ENCODE measurements around the gene TEAD2.

TEAD2 gene

GRCh38 chr19:49407079-49407478, 44.9 kb upstream of the TEAD2 start:
- Mint-ChIP-seq H3K36me3 (ENCODE audit: low read depth) (no peaks in the 10 kb centered on the region), H3K27me3 (ENCODE audit: low read depth, poor library complexity) (peaks cover 15% of the 10 kb centered on the region), H3K4me3 (no peak overlapping the region), H3K9me3 (no peaks in the 10 kb centered on the region), H3K4me1 (peaks cover 86% of the 10 kb centered on the region), H3K27ac (no peak overlapping the region)
- no peak for DNase-seq
- TF ChIP-seq CTCF (IDR thresholded peaks at IDR 0.05): no peak

GRCh38 chr19:49403404-49404187, 41.4 kb upstream of the TEAD2 start:
- H3K4me1 Mint-ChIP-seq: peaks cover 81% of the 10 kb centered on the region
- H3K4me3 Mint-ChIP-seq: peak overlapping the region; percentile 74
- no peaks in the 10 kb centered on the region for H3K36me3 Mint-ChIP-seq (ENCODE audit: low read depth)
- TF ChIP-seq CTCF (IDR thresholded peaks at IDR 0.05): no peak
- H3K9me3 Mint-ChIP-seq: no peaks in the 10 kb centered on the region
- peaks cover 10% of the 10 kb centered on the region for H3K27me3 Mint-ChIP-seq (ENCODE audit: low read depth, poor library complexity)
- peak overlapping the region; percentile 99 for H3K27ac Mint-ChIP-seq
- peak; percentile 50 for DNase-seq

- no peak overlapping the region for H3K27ac Mint-ChIP-seq
- H3K9me3 Mint-ChIP-seq: no peaks in the 10 kb centered on the region
Measured at GRCh38 chr19:49400029-49400428, 37.8 kb upstream of the TEAD2 start.

GRCh38 chr19:49398931-49399330, 36.7 kb upstream of the TEAD2 start:
- Mint-ChIP-seq H3K36me3 (ENCODE audit: low read depth) (no peaks in the 10 kb centered on the region), H3K27me3 (ENCODE audit: low read depth, poor library complexity) (peaks cover 11% of the 10 kb centered on the region), H3K4me1 (peaks cover 62% of the 10 kb centered on the region), H3K27ac (peak overlapping the region; percentile 22), H3K4me3 (peak overlapping the region; percentile 1), H3K9me3 (no peaks in the 10 kb centered on the region)
- DNase-seq: no peak
- no peak for TF ChIP-seq CTCF (IDR thresholded peaks at IDR 0.05)

More at GRCh38 chr19:49400029-49400428, 37.8 kb upstream of the TEAD2 start:
- no peaks in the 10 kb centered on the region for H3K36me3 Mint-ChIP-seq (ENCODE audit: low read depth)
- H3K4me1 Mint-ChIP-seq: peaks cover 68% of the 10 kb centered on the region
- no peak for DNase-seq
- TF ChIP-seq CTCF (IDR thresholded peaks at IDR 0.05): no peak
- H3K27me3 Mint-ChIP-seq (ENCODE audit: low read depth, poor library complexity): peaks cover 7% of the 10 kb centered on the region
- no peak overlapping the region for H3K4me3 Mint-ChIP-seq

GRCh38 chr19:49398001-49398615, 35.9 kb upstream of the TEAD2 start:
- H3K9me3 Mint-ChIP-seq: no peaks in the 10 kb centered on the region
- H3K27me3 Mint-ChIP-seq (ENCODE audit: low read depth, poor library complexity): peaks cover 9% of the 10 kb centered on the region
- H3K27ac Mint-ChIP-seq: peak overlapping the region; percentile 96
- DNase-seq: no peak
- peaks cover 53% of the 10 kb centered on the region for H3K4me1 Mint-ChIP-seq
- TF ChIP-seq CTCF (IDR thresholded peaks at IDR 0.05): no peak
- H3K4me3 Mint-ChIP-seq: peak overlapping the region; percentile 8
- no peaks in the 10 kb centered on the region for H3K36me3 Mint-ChIP-seq (ENCODE audit: low read depth)

Data from nephron progenitor cell (in vitro differentiated cells).